Embryonic facial prominence (tissue), 1 donor: ENCODE results near the gene TXNRD1.
"Not testable (repeated sequence)": the region's sequence is repeated elsewhere in the genome, so short reads cannot be mapped to it uniquely, and the experiment has no call there.

ENCODE experiments used
- DNase-seq: peaks from one replicate; pipeline ENCODE4 v3.0.0-alpha.2; 2016; ENCODE audit errors: extremely low spot score

Gene TXNRD1

DNA sequence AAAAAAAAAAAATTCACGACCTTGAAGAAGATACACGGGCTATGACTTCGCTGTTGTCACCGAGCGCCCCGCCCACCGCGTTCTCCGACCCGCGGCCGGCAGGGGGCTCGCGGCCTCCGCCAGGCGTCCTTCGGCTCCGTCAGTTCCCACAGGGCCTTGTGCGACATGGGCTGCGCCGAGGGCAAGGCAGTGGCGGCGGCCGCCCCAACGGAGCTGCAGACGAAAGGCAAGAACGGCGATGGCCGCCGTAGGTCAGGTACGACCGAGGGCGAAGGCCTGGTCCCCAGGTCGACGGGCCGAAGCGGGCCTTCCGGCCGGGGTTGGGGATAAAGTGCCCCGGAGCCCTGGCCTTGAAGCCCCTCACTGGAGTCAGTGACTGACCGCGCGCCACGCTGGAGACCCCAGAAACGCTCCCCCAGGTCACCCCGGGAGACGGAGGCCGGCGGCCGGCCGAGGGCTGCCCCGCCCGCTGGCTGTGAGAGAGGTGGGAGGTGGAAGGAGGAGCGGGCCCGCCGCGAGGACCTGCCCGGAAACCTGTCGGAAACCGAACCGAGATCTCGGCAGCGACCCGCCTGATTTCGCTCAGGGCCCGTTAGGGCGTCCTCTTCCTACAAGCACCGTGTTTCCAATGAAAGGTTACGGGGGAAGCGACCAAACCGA lies at the start of gene TXNRD1:
Gene TXNRD1, plus strand, starts transcription at position 142 of the 660 bp plus-strand sequence. Its CDS starts 24 bp downstream, at position 166.
- DNase-seq, result no peak

DNA sequence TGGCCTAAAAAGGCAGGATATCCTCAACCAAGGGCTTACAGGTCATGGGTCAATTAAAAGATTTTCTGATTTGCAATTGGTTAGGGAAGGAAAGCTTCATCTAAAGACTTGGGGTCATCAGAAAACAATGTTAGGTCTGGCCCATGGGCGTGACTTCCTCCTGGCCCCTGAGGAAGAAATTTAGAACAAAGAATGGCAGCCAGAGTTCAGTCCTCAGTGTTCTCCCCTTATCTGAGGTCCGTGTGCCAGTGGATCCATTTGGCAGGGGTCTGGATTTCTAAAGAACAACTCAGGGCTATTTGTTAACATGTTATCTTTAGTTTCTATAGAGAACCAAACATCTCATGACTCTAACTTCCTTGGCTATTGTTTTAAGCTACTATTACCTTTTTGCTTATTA lies 49.8 kb upstream of the TXNRD1 start:
- DNase-seq, result no peak

DNA sequence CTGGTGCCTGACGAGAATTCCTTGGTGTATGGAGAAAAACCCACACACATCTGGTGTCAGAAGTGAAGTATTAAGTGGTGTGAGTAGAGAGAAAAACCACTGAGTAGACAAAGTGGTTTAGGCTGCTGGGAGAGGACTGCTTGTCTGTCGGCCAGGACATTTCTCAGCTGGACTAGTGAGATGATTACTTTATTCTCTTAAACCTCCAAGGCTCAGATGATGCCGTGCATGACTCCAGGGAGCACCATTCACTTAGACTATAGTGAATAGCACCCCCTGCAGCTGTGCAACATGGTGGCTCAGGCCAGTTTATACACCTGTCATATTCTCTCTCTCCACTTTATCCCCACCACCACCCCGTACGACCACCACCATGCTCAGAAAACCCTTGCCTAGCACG lies 49.1 kb upstream of the TXNRD1 start:
- DNase-seq, result no peak

DNA sequence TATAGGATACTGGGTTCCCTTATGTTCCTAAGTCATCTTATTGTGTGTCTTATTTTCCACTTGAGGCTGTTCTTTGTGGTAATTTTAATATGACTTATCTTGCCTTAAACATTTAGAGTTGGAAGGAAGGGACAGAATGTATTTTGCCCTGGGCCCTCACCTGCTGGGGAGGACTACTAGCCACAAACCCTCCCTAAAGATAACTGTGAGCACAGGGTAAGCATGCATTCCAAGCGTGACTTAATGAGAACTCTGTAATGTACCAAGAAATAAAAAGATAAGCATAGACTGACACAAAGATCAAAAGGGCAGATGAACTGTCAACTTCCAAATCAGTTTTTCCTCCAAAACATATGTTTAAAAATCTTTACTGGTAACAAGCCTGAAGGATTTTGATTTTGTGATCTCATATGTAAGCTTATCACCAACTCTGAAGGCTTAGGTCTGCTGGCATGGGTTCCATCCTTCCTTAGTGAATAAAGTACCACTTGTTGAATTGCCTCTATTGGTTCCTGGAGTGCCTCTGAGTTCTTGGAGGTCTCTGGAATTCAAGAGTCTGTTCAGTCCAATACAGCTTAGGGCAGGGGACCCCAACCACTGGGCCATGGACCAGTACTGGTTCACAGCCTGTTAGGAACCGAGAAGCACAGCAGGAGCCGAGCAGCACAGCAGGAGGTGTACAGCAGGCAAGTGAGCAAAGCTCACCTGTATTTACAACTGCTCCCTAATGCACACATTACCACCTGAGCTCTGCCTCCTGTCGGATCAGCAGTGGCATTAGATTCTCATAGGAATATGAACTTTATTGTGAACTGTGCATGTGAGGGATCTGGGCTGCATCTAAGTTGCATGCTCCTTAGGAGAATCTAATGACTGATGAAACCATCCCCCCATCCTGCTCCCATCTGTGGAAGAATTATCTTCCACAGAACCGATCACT lies 47.8 kb upstream of the TXNRD1 start:
- DNase-seq, result no peak

DNA sequence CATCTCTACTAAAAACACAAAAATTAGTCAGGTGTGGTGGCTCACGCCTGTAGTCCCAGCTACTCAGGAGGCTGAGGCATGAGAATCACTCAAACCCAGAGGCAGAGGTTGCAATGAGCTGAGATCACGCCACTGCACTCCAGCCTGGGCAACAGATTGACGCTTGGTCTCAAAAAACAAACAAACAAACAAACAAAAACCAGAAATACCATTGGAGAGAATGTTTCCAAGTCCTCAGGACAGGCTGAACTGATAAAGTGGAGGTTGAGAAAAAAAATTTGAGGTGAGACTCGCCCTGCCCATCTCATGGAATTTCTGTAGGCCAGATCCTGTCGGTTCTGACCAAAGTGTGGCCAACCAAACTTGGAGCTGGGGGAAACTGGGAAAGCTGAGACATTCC lies 47.0 kb upstream of the TXNRD1 start:
- no peak for DNase-seq

DNA sequence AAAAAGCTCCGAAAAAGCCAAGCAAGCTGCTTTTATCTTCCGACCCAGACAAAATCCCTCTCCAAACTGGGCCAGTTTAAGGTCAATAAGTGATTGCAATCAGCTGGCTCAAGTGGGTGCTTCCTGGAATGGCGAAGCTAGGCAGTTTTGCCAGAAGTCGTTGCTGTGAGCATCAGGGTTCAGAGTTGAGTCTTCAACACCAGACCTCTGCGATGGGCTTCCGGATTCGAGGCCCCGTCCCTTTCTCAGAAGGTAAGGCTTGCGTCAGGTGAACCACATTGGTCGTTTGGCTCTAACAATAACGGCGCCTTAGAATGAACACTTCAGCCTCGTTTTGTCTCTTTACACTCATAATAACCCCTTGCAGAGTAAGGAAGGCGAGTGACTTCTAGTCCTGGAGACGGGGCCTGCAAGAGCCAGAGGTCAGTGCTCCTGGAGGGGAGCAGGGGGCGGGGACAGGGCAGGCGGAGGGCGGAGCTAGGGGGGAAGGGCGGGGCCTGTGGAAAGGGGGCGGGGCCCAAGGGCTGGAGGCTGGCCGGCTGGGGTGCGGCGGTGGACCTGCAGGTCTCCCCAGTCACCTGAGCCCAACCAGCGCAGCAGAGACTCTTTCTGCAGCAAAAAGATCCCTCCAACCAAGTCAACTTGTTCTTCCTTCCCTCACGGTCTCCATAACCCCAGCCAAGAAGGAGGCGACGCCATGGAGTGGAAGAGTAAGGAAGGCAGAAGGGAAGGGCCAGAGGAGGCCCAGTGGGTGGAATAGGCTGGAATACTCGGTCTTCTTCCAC lies 43.6 kb upstream of the TXNRD1 start:
- no peak for DNase-seq

DNA sequence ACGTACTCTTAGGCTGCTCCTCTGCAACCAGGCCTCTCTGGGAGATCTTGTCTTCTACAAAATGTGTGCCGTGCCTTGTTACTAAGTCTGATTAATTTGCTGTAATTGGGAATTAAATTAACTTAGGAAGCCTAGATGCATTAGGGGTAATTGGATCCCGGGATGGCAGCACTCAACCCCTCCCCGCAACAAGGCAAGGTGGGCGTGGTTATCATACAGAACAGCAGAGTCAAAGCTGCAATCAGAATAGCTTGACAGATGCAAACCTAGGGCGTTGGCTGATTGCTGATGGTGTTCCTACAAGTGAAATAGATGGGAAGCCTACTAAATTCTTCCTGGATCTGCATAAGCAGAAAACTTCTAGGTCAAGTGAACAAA lies 43.0 kb upstream of the TXNRD1 start:
- DNase-seq, result no peak

DNA sequence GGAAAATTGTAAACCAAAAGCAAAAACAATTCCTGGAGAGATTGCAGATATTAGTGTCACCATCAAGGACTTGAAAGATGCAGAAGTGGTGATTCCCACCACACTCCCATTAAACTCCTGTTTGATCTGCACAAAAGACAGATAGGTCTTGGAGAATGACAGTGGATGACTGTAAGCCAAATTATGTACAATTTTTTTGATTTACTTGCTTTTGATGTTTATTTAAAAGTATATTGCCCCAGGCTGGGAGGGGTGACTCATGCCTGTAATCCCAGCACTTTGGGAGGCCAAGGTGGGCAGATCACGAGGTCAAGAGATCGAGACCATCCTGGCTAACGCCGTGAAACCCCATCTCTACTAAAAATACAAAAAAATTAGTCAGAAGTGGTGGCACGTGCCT lies 41.8 kb upstream of the TXNRD1 start:
- not testable (repeated sequence) for DNase-seq

DNA sequence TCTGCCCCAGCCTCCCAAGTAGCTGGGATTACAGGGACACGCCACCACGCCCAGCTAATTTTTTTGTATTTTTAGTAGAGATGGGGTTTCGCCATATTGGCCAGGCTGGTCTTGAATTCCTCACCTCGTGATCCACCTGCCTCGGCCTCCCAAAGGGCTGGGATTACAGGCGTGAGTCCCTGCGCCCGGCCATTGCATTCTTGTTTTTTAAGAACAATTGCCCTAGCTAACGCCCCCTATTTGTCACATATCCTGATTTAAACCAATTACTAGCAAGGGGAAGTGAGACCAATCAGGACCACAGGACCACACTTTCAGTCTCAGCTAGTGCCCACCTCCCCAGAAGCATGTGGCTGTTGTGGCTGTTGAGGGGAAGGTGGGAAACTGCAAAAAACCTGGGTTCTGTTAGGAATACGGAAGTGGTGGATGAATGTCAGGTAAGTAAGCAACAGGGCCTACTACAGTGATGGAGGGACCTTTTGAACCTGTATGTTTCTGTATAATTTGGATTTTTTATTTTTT lies 39.8 kb upstream of the TXNRD1 start:
- DNase-seq, result no peak

DNA sequence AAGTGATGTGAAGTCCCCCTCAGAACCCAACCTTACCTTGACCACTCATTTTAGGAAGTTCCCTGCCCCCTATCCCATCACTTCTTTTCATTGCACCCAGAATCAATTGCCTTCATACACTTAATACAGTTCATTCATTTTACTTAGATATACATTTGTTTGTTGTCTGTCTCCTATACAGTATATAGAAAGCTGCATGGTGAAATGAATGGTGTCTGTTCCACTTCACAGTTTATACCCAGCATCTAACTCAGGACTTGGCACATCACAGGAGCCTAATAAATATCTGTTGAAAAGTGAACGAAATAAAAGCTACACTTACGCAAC lies 38.3 kb upstream of the TXNRD1 start:
- DNase-seq, result no peak

DNA sequence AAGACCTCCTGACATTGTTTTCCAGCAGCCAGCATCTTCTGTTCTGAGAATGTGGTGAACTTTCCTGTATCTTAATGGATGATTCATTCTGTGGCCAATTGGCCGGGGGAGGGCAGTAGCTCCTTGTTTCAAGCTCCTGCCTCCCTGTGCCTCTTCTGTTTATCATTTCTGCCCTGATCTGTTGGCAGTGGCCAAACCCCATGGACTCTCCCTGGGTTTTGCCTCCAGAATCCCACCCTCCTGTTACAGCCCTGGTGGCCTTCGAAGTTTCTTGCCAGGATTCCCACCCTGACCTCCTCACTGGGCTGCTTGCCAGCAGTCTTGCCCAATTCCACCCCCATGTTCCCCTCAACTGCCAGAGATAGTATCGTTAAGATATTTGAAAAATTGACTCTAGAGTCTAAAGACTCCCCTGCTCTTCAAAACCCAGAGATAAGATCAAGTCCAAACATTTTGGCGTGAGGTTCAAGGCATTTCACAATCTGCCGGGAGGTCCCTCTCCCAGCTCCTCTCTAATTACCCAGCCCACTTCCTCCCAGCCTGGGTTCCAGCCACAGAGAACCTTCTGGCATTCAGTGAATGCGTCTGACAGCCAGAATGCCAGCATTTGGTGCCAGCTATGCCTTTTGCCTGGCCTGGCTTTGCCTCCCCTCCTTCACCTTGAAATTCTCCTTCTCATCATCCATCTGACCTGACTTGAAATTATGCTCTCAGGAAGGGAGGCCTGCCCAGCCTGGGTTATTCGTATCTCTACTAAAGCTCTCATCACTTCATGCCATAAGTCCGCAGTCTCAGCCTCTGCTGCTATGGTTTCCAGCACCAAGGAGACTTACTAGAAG lies 37.7 kb upstream of the TXNRD1 start:
- no peak for DNase-seq

DNA sequence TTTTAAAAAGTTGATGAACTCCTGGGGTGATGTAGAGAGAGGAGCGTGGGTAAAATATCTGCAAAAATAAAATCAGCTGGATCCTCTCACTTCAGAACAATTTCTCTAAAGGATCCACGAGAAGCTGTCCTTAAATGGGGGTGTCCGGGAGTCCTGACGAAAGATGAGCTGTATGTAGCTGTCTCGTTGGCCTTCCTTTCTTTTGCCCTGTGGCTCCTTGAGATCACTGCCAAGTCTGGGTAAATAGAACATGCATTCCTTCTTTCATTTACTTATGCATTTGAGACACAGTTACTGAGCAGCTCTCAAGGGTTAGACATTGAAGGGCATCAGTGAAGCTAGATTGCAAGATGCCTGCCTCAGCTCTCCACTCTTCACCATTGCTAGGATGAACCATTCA lies 35.2 kb upstream of the TXNRD1 start:
- DNase-seq, result no peak

DNA sequence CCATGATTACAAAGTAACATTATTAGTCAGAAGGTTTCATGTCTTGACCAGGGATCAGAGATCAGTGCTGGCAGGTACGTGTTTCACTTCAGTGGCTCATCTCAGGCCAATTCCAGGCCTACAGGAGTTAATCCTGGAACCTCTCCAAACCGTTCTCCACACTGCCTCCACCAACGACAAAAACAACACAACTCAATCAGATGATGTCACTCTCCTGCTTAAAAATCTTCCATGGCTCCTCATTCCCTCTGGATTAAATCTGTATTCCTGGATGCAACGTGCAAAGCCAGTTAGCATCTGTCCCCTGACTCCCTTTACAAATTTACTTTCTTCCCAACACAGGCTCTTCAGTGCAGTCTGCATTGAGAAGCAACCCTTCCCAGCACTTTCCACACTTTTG lies 34.3 kb upstream of the TXNRD1 start:
- DNase-seq, result no peak

DNA sequence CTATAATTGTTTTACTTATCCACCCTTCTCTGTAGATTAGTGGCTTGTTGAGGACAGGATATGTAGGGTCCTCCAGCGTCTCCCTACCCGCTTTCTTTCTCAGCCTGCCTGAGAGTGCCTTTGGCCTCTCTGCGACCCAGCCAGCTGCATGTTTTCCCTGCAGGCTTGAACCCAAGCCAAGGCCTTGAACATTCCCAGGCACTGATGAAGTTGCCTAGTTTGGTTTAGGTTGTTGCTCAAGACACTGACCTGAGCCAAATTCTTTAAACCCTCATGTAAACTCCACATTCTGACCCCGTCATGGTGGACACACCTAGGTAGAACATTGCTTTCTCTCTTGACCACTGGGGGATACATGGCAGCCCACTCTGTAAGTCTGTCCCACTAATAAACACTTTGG lies 33.4 kb upstream of the TXNRD1 start:
- DNase-seq, result no peak

DNA sequence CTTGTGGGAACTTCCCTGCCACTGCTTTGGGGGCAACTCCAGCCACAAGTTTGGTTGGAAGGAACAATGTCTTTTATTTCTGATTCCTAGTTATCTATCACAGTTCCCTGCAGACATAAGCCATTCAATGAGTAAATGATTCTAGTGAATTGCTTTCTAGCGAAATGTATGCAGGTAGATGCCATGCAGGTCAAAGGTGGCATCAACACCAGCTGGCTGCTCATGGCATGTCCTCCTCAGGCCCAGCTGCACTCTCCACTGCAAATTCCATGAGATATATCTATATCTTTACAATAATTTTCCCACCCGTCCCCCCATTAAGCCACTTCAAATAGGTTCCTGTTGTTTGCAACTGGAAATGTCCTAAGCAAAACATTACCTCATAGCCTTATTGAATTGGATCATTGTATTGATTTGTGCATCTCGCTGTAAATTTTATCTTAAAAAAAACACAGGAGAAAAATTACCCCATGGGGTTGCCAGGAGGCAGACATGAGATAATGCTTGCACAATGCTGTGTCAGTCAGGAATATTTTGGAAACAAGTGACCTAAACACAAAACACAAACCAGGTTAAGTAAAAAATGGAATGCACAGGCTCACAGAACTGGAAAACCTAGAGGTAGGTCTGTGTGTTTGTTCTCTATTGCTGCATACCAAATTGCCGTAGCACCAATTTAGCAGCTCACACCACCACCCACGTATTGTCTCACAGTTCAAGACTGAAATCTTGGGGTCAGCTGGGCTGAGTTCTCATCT lies 32.8 kb upstream of the TXNRD1 start:
- no peak for DNase-seq

DNA sequence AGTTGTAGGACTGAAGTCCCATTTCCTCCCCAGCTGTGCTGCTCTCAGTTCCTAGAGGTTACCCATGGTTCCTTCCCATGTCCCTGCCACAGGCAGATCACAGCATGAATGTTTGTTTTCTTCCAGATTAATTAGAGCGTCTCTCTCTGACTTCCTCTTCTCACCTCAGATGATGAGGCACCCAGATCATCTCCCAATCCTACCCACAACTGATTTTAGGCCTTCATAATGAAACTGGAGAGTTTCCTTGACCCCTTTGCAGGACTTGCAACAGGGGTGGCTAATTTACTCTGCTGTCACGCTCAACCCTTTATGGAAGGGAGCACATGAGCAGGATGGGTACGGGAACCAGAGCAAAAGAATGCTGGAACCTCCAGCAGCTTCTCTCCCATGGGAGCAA lies 32.1 kb upstream of the TXNRD1 start:
- no peak for DNase-seq

DNA sequence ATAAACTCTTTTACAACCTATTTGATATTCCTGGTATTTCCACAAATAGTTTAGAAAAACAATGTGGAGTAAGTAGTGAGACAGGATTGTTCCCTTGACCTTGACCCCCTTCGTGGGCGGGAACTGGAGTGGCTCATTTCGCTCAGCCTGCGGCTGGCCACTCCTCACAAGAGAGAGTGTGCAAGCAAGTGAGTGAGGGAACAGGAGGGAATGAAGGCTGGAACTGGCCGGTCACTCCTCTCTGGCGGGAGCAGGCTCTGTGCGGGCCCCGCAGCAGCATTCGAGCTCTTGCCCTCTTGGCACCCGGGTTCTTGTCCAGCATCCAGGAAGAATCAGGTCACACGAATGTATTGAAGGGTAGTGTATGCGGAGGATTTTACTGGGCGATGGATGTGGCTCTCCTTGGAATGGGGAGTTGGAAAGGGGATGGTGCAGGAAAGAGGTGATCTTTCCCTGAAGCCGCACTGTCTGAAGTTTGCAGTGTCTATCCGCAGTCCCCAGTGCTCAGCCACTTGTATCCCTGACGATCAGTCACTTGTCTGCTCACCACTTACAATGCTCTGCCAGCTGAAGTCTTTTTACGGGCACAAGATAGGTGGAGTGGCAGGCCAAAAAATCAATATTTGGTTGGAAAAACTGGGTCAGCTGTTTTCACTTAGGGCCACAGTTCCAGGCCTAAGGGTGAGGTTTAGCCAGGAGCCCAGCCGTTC lies 28.0 kb upstream of the TXNRD1 start:
- no peak for DNase-seq

DNA sequence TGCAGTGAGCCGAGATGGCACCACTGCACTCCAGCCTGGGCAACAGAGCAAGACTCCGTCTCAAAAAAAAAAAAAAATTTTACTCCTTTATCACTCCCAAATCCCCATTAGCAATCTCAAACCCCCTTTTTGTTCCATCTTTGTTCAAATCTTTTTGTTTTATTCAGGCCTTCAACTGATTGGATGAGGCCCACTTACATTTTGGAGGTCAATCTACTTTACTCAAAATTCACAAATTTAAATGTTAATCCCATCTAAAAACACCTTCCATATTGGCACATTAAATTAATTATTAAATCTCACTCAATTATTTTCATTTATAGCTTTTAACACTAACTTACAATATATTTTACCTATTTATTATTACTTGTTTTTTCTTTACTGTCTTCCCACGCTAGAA lies 27.0 kb upstream of the TXNRD1 start:
- no peak for DNase-seq

DNA sequence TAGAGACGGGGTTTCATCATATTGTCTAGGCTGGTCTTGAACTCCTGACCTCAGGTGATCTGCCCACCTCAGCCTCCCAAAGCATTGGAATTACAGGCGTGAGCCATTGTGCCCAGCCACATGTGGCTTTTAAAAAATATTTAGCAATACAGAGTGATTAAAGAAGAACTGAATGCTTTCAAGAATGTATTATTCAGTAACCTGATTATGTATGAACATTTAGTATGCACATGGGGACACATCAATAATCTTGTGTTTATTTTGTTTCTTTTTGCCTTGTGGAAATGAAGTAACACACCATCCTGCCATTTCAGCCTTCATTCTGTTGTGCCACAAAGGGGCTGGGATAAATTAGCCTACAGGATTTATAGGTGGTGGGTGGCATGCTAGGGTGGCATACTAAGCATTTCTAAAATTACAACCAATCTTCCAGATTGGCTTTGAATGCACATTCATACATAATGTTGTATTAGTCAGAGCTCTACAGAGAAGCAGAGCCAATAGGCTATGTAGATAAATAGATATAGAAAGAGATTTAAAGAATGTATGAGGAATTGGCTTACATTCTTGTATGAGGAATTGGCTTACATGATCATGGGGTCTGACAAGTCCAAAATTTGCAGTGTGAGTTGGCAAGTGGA lies 25.5 kb upstream of the TXNRD1 start:
- no peak for DNase-seq
